Stimulated activated CD8-positive, alpha-beta memory T cell treated with anti-CD3 and anti-CD28 coated beads, Interleukin-4, amount 100 ng/mL, for 1 hour (primary cell): ENCODE measurements around the gene CHST11.

ENCODE experiments used
- DNase-seq, 2 donors: peaks; one replicate each; pipeline ENCODE4 v3.0.0-alpha.2; 2020; ENCODE audit warnings: low read depth in 2 of 2, low spot score in 1 of 2

The CHST11 gene

DNA sequence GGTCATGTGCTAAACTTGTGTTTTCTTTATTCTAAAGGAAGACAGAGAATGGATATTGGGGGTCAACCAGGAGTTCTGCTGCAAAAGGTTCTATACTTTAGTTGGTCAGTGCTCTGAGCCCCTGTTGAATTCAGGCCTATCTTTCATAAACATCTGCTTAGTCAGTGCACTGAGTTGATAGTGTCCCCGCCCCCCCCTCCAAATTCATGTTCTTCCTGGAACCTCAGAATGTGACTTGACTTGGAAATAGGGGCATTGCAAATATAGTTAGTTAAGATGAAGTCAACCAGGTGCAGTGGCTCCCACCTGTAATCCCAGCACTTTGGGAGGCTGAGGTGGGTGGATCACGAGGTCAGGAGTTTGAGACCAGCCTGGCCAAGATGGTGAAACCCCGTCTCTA lies 23.3 kb downstream of the CHST11 start:
- DNase-seq = no peak

DNA sequence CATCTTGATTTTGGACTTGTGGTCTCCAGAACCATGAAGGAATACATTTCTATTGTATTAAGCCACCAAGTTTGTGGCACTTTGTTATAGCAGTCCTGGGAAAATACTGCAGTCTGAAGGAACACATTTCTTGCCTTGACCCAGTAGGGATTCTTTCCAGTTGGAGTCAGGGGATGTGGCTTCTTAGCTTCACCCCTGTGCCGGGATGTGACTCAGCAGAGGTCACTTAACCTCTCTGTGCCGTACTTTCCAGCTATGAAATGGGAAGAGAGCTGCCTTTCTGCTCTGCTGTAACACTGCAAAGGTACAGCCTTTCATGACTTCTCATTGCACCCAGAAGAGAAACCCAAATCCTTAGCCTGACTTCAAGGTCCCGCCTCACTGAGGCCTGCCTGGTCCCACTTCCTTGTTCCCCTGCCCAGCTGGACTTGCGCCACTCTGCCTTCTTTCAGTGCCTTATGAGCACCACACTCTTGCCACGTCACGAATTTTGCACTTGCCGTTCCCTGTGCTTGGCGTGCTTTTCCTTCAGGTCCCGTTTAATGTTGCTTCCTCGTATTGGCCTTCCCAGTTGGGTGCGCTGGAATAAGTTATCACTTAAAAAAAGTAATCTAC lies 24.2 kb downstream of the CHST11 start:
- DNase-seq = no peak

DNA sequence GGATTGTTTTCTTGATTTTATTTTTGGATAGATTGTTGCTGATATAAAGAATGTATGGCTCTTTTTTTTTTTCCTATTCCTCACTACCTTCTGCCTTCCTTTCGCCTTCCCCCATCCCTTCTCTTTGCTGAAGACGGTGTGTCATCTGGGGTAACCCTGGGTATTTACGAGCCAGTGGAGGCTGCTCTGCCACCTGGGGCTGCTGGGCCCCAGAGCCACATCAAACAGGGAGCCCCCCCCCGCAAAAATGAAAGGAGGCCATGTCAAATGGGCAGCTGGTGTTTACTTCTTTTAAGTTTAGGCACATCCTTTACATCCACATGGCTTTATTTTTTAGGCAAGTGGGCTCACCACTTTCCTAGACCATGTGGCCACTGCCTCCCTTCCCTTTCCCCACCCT lies 25.4 kb downstream of the CHST11 start:
- no peak for DNase-seq

DNA sequence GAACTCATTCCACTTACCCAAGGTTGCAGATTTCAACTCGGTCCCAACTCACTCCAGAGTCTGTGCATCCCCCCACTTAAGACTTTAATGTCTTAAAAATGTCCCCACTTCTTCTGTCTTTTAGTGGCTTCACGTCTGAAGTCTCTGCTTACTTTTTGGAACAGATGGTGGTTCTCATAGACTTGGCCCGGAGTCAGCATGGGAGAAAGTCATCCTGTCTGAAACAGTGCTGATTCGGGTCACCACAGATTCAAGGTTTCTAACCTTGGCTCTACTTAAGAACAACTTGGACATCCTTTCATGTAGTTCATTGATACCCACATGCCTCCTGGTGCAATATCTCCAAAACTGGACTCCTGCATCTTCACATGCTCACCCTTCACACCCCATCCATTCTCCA lies 26.0 kb downstream of the CHST11 start:
- DNase-seq = no peak

DNA sequence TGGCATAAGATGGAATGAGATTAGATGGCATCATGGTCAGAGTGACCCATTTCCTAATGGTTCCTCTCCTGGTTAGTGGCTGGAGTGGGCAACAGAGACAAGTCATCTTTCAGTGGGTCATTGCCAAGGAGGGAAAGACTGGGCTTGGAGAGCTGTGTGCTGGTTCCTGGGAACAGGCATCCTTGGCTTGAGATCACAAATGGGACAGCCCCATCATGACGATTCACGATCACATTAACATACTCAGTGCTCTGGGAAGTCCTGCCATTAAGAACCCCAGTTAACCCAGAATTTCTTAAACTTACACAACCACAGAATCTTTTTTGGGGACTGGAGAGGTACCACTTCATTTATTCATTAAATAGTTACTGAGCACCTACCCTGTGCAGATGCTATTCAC lies 27.3 kb downstream of the CHST11 start:
- no peak for DNase-seq

DNA sequence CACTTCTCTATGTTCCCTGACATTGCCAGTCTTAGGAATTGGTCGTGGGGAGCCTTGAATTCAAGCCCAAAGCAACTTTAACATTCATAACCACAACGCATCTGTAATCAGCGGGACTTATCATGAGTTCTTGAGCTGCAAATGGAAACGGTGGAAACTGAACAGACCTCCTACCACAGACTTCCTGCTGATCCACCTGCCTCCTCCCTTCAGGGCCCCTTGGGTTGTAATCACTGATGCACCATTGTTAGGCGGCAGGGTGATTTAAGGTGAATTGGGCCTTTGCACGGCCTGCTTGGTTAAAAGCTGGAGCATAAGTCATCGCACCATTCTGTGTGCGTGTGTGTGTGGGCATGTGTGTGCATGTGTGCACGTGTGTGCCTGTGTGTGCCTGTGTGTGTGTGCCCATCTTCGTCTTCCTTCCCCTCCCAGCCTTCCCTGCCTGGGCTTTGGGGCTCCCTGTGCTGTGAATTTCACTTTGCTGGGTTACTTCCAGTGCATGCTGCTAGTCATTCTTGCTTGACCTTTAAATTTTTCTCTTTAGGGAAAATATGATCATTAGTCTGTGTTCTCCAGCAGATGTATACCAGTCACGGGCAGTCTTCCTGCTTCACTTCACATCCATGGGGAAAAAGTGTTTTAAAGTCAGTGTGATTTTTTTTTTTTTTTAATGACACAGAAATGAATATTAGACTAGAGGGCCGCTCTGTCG lies 29.1 kb downstream of the CHST11 start:
- DNase-seq = peak in 1 of 2 donors; percentile 29

DNA sequence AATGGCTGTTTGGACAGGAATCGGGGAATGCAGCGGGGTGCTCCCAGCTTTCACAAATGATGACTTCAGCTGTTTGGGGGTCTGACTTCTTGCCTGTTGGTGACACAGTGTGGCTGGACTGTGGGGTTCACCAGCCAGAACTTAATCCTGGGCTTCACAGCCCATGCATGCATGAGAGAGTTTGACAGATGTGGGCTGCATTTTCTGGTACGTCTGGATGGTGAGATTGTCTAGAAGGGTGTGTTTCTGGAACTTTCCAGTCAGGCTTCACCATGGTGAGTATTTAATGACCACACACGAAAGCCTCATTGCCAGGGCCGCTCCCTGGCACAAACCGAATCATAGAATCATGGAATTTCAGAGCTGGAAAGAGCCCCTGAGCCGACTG lies 29.6 kb downstream of the CHST11 start:
- DNase-seq = no peak

DNA sequence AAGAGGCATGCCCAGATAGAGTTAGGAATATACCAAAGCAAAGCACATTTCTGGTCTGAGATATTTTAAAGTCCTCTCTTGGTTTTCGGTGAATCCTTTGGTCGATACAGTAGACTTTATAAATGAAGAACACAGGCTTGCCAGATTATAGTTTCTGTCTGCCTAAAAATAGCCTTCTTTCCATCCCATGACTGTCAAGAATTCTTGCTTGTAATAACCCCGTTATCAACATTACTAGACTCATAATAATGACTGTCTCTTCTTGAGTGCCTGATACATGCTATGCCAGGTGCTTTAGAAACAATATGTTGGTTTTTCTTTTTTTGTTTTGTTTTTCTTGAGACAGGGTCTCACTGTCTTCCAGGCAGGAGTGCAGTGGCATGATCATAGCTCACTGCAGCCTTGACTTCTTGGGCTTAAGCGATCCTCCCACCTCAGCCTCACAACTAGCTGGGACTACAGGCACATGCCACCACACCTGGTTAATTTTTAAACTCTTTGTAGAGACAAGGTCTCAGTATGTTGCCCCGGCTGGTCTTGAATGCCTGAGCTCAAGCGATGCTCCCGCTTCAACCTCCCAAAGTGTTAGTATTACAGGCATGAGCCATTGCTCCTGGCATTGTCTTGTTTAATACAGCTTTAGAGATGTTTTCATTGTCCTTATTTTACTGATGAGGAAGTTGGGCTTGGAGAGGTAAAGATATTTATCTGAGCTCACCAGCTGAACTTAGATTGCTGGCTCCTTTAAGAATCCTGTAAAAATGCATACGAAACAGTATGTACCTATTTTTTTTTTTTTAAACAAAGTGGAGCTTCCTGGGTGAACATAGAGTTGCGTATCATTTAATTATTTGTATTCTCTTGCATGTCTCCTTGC lies 30.4 kb downstream of the CHST11 start:
- no peak for DNase-seq

DNA sequence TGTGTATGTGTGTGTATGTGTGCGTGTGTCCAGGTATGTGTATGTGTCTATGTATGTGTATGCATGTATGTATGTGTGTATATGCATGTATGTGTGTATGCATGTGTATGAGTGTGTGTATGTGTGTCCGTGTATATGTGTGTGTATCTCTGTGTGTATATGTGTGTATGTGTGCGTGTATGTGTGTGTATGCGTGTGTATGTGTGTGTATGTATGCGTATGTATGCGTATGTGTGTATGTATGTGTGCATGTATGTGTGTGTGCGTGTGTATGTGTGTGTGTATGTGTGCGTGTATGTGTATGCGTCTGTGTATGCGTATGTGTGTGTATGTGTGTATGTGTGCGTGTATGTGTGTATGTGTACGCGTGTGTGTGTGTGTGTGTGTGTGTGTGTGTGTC lies 31.6 kb downstream of the CHST11 start:
- DNase-seq = no peak

DNA sequence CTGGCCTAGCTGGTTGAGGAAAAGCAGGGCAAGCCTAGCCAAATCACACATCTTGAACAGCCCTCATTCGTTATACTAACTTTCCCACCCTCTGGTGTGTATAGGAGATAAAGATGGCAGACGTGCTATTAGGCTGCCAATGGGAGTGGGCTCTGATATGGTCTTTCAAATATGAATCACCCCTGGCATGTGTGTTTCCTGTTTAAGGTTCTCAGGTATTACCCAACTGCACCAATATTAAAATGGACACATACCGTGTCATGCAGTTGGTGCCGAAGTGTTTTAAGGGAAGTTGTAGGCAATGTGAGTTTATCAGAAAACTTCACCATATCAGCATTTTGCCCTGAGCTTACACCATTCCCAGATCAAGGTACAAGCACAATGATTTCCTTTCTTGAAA lies 33.4 kb downstream of the CHST11 start:
- no peak for DNase-seq

DNA sequence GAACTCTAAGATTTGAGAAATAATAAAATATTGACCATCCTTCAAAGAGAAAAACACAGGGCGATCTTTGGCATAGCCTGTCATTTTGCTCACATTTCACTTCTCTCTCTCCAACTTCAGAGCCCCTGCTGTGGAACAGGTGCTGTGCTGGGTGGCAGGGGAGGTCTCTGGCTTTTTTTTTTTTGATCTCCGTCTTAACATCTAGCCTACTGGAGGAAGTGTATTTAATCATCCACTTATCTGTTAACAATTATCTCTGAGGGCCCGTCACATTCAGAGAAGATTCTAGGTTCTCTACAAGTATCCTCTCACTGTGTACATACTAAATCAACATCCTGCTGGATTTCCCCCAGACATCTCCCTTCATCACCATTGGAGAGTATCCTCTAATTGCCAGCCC lies 34.1 kb downstream of the CHST11 start:
- DNase-seq = no peak

DNA sequence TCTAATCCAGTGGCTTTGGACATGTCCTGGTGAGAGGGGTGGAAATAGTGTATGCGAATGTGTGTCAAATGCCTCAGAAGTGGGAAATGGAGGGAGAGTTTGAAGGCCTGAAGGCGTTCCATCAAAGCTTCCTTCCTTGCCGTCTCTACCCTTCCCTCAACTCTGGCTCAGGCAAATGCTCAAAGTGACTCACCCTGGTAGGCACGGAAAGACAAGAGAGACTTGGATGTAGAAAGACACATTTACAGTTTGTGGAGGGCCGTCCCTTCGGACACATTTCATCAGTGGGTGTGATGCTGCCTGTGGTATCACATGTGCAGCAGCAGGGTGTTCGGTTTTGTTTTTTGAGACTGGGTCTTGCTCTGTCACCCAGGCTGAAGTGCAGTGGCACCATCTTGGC lies 36.7 kb downstream of the CHST11 start:
- no peak for DNase-seq

DNA sequence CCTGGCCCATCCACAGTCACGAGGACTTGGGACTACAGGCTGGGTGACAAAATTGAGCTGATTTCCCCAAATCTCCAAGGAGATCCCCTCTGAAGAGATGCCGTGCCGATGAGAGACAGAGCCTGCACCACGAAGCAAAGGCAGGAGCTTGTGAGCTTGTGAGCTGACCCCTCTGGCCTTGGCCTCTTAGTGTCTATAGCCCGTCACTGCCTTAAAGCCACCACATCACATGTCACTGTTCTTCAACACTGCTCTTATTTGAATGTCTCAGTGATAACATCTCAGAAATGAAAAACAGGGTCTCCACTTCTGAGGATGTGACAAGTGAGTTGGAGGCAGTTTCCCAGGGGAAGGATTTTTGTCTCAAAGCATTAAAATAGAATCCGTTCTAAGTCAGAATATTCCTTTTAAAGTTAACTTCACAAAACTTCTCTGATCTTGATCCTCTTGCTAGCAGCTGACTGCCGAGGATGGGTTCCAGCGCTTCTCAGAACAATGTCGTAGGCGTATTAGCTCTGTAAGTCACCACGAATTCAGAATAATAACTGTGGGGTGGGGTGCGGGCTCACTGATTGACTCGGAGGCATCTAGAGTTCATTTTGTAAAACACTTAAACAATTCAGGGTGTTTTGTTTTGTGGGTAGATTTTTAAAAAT lies 37.5 kb downstream of the CHST11 start:
- DNase-seq = peak in 1 of 2 donors; percentile 25

DNA sequence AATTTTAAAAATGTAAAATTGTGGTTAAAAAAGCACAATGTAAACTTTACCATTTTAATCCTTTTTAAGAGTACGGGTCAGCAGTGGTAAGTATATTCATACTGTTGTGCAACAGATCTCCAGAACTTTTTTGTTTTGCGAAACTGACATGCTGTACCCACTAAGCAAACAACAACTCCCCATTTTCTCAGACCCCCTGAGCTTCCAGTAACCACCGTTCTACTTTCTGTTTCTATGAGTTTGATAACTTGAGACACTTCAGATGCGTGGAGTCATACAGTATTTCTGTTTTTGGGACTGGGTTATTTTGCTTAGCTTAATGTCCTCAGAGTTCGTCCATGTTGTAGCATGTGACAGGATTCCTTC lies 38.0 kb downstream of the CHST11 start:
- no peak for DNase-seq

DNA sequence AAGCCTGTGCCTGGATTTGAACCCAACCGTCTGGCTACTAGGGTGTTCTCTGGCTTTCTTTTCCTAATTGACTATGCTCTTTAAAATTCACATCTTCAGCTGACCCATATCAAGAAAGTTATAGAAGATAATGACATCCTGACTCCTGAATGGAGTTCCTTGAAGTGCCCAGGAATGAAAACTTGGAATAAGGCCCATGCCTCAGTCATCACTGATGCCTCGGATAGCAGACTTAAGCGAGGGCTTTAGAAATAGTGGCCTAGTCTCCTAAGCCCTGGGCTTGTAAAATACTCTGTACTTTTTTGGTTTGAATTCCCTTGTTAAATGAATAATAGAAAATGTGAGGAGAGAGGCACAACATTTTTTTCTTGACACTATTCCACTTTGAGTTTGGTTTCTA lies 39.0 kb downstream of the CHST11 start:
- DNase-seq = no peak

DNA sequence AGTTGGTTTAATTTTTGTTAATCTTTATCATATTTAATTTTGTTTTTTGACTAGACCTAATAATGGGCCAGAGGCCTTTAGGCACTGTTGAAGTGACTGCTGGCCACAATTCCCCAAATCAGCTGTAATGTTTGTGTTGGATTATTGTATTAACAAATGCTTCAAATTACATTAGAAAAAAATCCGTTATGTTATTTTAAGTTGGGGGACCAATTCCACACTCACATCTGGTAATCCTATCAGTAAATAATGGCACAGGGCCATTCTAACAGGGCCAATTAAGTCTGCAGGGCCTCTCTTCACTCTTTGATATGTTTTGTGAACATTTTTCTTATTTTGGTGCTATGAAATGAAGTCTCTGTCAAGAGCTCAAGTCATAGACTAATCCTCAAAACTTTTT lies 39.6 kb downstream of the CHST11 start:
- DNase-seq = no peak

DNA sequence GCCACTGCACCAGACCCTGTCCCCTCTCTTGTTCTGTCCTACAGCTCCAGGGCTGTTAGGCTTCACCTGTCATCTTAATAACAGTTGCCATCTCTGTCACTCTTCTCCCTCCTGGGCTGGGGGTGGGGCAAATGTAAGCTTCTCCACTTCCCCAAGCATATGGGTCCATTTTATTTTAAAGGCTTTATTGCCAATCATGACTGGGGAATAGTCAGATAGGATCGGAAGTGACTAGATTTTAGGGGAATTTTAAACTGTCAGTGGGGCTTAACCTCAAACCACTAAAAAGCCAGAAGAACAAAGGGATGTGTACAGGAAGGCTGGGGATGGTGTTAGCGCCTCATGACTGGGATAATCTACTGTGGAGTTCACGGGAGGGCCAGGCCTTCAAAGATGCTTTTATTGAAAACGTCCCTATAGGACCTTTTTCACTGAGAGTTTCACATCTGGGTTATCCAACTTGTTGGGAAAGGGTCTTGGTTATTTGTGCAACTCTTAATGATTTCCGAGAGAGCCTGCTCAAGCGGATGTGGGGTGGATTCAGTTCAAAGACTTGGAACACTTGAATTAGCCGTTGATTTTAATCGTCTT lies 41.6 kb downstream of the CHST11 start:
- DNase-seq = no peak

DNA sequence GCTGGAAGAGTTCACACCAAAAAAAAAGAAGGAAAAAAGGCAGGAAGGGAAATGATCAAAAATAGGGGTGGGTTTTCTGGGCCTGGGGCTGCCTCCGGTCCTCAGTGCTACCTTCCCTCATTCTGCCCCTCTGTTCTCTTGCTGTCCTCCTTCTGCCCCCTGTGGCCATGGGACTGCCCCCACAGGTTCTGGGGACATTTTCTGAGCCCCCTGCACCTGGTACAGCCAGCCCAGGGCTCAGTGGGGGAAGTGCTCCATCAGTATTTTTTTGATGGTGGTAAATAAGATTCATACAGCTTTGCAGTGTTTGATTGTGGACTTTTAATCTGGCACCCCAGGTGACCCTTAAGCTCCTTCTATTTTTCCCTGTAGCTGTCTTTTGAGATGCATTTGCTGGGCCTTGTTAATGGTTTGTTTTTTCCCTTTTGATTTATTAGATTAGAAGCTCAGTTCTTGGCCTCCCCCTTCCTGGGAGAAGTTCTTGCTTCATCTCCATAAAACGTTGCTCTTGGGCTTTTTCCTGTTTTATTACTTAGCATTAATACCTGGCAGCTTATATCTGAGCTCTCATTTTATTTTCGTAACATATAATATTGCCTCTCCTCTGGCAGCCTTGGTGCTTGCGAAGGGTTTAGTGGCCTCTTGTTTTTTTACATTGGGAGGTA lies 43.1 kb downstream of the CHST11 start:
- no peak for DNase-seq

DNA sequence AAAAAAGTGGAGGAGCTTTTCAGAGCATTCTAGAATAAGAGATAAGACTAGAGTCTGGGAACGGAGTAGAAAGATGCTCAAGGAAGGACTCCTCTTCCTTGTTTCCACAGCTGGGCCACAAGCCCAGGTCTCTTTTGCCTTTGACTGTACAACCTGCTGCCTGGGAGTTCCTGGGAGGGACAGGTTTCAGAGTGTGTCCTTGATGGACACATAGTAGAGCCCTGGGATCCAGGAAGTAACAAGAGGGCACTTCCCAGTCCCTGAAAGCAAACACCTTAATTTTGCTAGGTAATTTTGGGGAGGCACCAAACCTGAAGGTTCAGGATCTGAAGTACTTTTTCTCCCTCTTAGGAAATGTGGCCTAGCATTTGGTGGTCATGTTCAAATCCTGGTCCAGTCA lies 44.4 kb downstream of the CHST11 start:
- DNase-seq = no peak

DNA sequence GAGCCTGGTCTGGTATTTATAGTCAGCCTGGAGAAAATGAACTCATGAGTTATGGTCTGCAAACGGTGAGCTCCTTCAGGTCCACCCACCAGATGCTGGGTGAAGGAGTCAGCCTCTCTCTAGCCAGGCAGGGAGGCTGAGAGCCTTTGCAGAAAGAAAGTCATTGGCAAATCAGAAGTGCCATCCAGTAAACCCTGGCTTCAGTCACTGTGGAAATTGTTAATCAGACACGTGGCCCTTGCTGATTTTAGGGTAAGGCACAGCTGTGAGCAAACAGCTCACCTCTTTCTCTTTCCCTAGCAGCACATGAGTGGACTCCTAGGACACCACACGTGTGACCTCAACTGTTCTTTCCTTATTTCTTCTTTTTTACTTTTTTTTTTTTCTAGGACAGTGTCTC lies 44.9 kb downstream of the CHST11 start:
- DNase-seq = no peak

DNA sequence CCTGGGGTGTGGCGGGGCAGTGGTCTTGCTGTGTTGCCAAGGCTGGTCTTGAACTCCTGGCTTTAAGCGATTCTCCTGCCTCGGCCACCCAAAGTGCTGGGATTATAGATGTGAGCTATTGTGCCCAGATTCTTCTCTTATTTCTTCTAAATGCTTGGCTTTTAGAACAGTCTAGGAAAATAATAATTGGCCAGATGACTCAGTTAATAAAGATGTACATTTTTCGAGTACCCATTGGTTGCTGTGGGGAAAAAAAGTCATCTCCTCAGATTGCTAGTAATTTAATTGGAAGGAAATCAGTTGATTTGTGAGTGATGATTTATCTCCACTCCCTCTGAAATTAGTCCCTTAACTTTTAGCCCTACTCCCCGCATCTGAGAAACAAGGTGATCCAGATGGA lies 45.5 kb downstream of the CHST11 start:
- no peak for DNase-seq
